HCT116 (cell line): ENCODE data around the gene SEMA7A. TPM values are rescaled to one million over a fixed set of nuclear protein-coding genes. Genes with fewer than 3 reads are reported as not detected.
"Not testable (repeated sequence)": the region's sequence is repeated elsewhere in the genome, so short reads cannot be mapped to it uniquely, and the experiment has no call there.

ENCODE experiments used
- ATAC-seq: fragments of 200-7000 bp; cut with Tn5 transposase; 2 replicates; pipeline ENCODE4 v1.9.1; 2020; ENCODE audit warnings: mild to moderate bottlenecking, moderate library complexity
- BruUV-seq: library from RNA; stranded (reverse); fragments of 400-500 nt; replicated peaks from 2 replicates; lab custom pipeline; 2021; lab: Mats Ljungman, UMichigan
- CTCF ChIA-PET: fragments of 300-600 bp; sonication (Branson Sonifier 250); formaldehyde crosslinking; loops from one replicate; lab custom pipeline; 2021; ENCODE audit warnings: antibody characterized with exemption; lab: Charles Lee
- POLR2A ChIA-PET: fragments of 300-600, 350-600 bp; sonication (Branson Sonifier 250); formaldehyde crosslinking; loops from one replicate; lab custom pipeline; 2021; ENCODE audit warnings: antibody characterized with exemption; lab: Charles Lee
- RAD21 ChIA-PET, 2 experiments: fragments of 300-600 bp; sonication (Branson Sonifier 250); formaldehyde crosslinking; loops; one replicate each; lab custom pipeline; 2023; ENCODE audit warnings: low total read pairs in 2 of 2; ENCODE audit not compliant: uncharacterized antibody in 2 of 2, unreplicated experiment in 2 of 2, low non-redundant PET in 1 of 2; lab: Charles Lee
- DNase-seq: peaks from one replicate; pipeline ENCODE4 v3.0.0-alpha.2; 2010; ENCODE audit warnings: low read depth, low spot score
- H2AFZ ChIP-seq: fragments of 200-600 bp; shearing (Covaris generic), sonication (generic); 2 replicates; pipeline ENCODE4 v1.6.1; 2017; ENCODE audit warnings: low read depth, mixed run types, mixed read lengths, antibody characterized with exemption, low read length; ENCODE audit not compliant: poor library complexity, severe bottlenecking
- H3K27ac ChIP-seq: 2 replicates; pipeline ENCODE4 v1.5.1; 2012; ENCODE audit warnings: low read depth, low read length
- H3K27me3 ChIP-seq: fragments of 200-600 bp; sonication (generic); 2 replicates; pipeline ENCODE4 v1.6.1; 2016; ENCODE audit warnings: mixed run types, low read length, mixed read lengths; ENCODE audit not compliant: insufficient read depth
- H3K36me3 ChIP-seq, 2 experiments: fragments of 200-500 bp in 1 of 2; fragments of 200-600 bp in 1 of 2; sonication (Bioruptor generic) in 1 of 2; sonication (generic) in 1 of 2; 2 replicates each; pipeline versions ENCODE4 v1.5.1 to v1.6.1; 2014 to 2016; ENCODE audit warnings: low read length in 2 of 2, inconsistent platforms in 1 of 2, mixed read lengths in 1 of 2, mixed run types in 1 of 2; ENCODE audit not compliant: insufficient read depth in 2 of 2, control insufficient read depth in 1 of 2
- H3K4me1 ChIP-seq, 2 experiments: fragments of 200-600 bp in 1 of 2; sonication (generic) in 1 of 2; 2 replicates each; pipeline versions ENCODE4 v1.5.1 to v1.6.1; 2012 to 2017; ENCODE audit warnings: low read length in 2 of 2, inconsistent platforms in 1 of 2, mild to moderate bottlenecking in 1 of 2, mixed read lengths in 1 of 2, mixed run types in 1 of 2, moderate library complexity in 1 of 2; ENCODE audit not compliant: insufficient read depth in 2 of 2, control insufficient read depth in 1 of 2
- H3K4me2 ChIP-seq: fragments of 200-600 bp; sonication (generic); 2 replicates; pipeline ENCODE4 v1.6.1; 2017; ENCODE audit warnings: mixed run types, low read length, mixed read lengths
- H3K4me3 ChIP-seq, 2 experiments: fragments of 200-600 bp in 1 of 2; sonication (generic) in 1 of 2; replicated peaks in 1 of 2; 2 replicates each; pipeline ENCODE4 v1.5.1; 2011 to 2016; ENCODE audit warnings: low read length in 2 of 2, control low read depth in 1 of 2, low read depth in 1 of 2, mild to moderate bottlenecking in 1 of 2, mixed read lengths in 1 of 2, mixed run types in 1 of 2
- H3K79me2 ChIP-seq: fragments of 200-600 bp; sonication (generic); 2 replicates; pipeline ENCODE4 v1.6.1; 2017; ENCODE audit warnings: mild to moderate bottlenecking, mixed run types, low read length, moderate library complexity, mixed read lengths; ENCODE audit not compliant: insufficient read depth
- H3K9ac ChIP-seq: fragments of 200-600 bp; sonication (generic); 2 replicates; pipeline ENCODE4 v1.6.1; 2016; ENCODE audit warnings: low read length, mixed read lengths
- H3K9me2 ChIP-seq: fragments of 200-600 bp; sonication (generic), shearing (Covaris generic); 2 replicates; pipeline ENCODE4 v1.6.1; 2017; ENCODE audit warnings: mixed run types, mild to moderate bottlenecking, moderate library complexity; ENCODE audit not compliant: insufficient read depth
- H3K9me3 ChIP-seq, 2 experiments: fragments of 200-500 bp in 1 of 2; fragments of 200-600 bp in 1 of 2; sonication (Bioruptor generic) in 1 of 2; sonication (generic) in 1 of 2; 2 replicates each; pipeline ENCODE4 v1.6.1; 2014 to 2017; ENCODE audit warnings: low read length in 2 of 2, mixed read lengths in 2 of 2, inconsistent platforms in 1 of 2, low read depth in 1 of 2, mild to moderate bottlenecking in 1 of 2, mixed run types in 1 of 2, moderate library complexity in 1 of 2; ENCODE audit not compliant: control insufficient read depth in 1 of 2, insufficient read depth in 1 of 2
- H4K20me1 ChIP-seq: fragments of 200-600 bp; sonication (generic), shearing (Covaris generic); 2 replicates; pipeline ENCODE4 v1.6.1; 2017; ENCODE audit warnings: mixed run types, mild to moderate bottlenecking, moderate library complexity; ENCODE audit not compliant: insufficient read depth
- CBX3 ChIP-seq: IDR thresholded peaks from 2 replicates; pipeline ENCODE4 v1.6.1; 2012; ENCODE audit warnings: low read depth
- EZH2 ChIP-seq: fragments of 200-600 bp; sonication (generic); IDR thresholded peaks from 2 replicates; pipeline ENCODE4 v1.6.1; 2017; ENCODE audit warnings: antibody characterized with exemption, mixed run types
- FOSL1 ChIP-seq: IDR thresholded peaks from 2 replicates; pipeline ENCODE4 v1.6.1; 2012; ENCODE audit warnings: low read depth
- MAX ChIP-seq: IDR thresholded peaks from 2 replicates; pipeline ENCODE4 v1.6.1; 2012
- RAD21 ChIP-seq: IDR thresholded peaks from 2 replicates; pipeline ENCODE4 v1.6.1; 2012; ENCODE audit warnings: low read depth, mild to moderate bottlenecking
- YY1 ChIP-seq: IDR thresholded peaks from 2 replicates; pipeline ENCODE4 v1.6.1; 2011; ENCODE audit warnings: low read length, low read depth, moderate library complexity, mild to moderate bottlenecking; ENCODE audit not compliant: insufficient replicate concordance; ENCODE audit errors: extremely low read depth
- ZBTB33 ChIP-seq: IDR thresholded peaks from 2 replicates; pipeline ENCODE4 v1.6.1; 2011; ENCODE audit warnings: mild to moderate bottlenecking, low read length, moderate library complexity; ENCODE audit not compliant: insufficient replicate concordance; ENCODE audit errors: extremely low read depth
- ZNF274 ChIP-seq: fragments of 200-500 bp; sonication (Bioruptor generic); IDR thresholded peaks from 2 replicates; pipeline ENCODE4 v1.6.1; 2014; ENCODE audit warnings: mild to moderate bottlenecking, low read depth, low read length, inconsistent platforms
- intact Hi-C: fragments of 100-400 bp; cut with micrococcal nuclease; formaldehyde crosslinking; loops from 2 replicates; pipeline ENCODE4 v1.10.0; 2022
- total RNA-seq: library from RNA; stranded (reverse); gene quantifications from one replicate; pipeline ENCODE4 v1.2.1, GENCODE V29; 2021; ENCODE audit not compliant: unreplicated experiment

The SEMA7A gene
- total RNA-seq, 1 experiment from 2014 or later: 13.8 TPM

GRCh38 chr15:74364936-74365597 is 68.7 kb downstream of the SEMA7A start:
- no peaks in the 10 kb centered on the region for H3K27me3 ChIP-seq
- no peaks in the 10 kb centered on the region for H3K9me3 ChIP-seq
- ChIA-PET CTCF (no interaction called here), RAD21 (no interaction called here), POLR2A (no interaction called here)
- intact Hi-C loops: no loop called here
- H3K9ac ChIP-seq: no peak overlapping the region
- no peaks in the 10 kb centered on the region for H3K79me2 ChIP-seq
- no peak for TF ChIP-seq ZBTB33
- TF ChIP-seq EZH2: no peak
- TF ChIP-seq RAD21: no peak
- no peak for TF ChIP-seq FOSL1
- no peak for TF ChIP-seq ZNF274
- DNase-seq (no peak), ATAC-seq (no peak)
- H3K36me3 ChIP-seq: no peaks in the 10 kb centered on the region
- no TSS peak for BruUV-seq
- no peak overlapping the region for H3K4me2 ChIP-seq
- no peaks in the 10 kb centered on the region for H4K20me1 ChIP-seq
- no peaks in the 10 kb centered on the region for H3K4me1 ChIP-seq
- H2AFZ ChIP-seq: no peak overlapping the region
- no peak overlapping the region for H3K4me3 ChIP-seq
- no peaks in the 10 kb centered on the region for H3K9me2 ChIP-seq
- no peak overlapping the region for H3K27ac ChIP-seq

- H4K20me1 ChIP-seq: no peaks in the 10 kb centered on the region
- CTCF ChIA-PET: no interaction called here
- H3K79me2 ChIP-seq: no peaks in the 10 kb centered on the region
- POLR2A ChIA-PET: no interaction called here
- no peaks in the 10 kb centered on the region for H3K9me2 ChIP-seq
- no peaks in the 10 kb centered on the region for H3K36me3 ChIP-seq
- no peak for TF ChIP-seq MAX
- TF ChIP-seq CBX3: no peak
- TF ChIP-seq YY1: no peak
- RAD21 ChIA-PET: no interaction called here
- no peak overlapping the region for H3K4me3 ChIP-seq
- intact Hi-C loops: no loop called here
- ATAC-seq (no peak), DNase-seq (no peak)
- H3K9me3 ChIP-seq: no peaks in the 10 kb centered on the region
- no TSS peak for BruUV-seq
- no peak overlapping the region for H2AFZ ChIP-seq
- H3K4me1 ChIP-seq: no peaks in the 10 kb centered on the region
- no peak overlapping the region for H3K27ac ChIP-seq
- no peaks in the 10 kb centered on the region for H3K27me3 ChIP-seq
- no peak overlapping the region for H3K4me2 ChIP-seq
- H3K9ac ChIP-seq: no peak overlapping the region
Measured at GRCh38 chr15:74362482-74362881, 71.3 kb downstream of the SEMA7A start.

GRCh38 chr15:74360855-74361254 is 72.9 kb downstream of the SEMA7A start:
- H4K20me1 ChIP-seq, H3K27ac ChIP-seq, DNase-seq, H2AFZ ChIP-seq, H3K9me2 ChIP-seq, H3K9ac ChIP-seq, H3K4me3 ChIP-seq, RAD21 ChIA-PET, H3K4me1 ChIP-seq, ATAC-seq, H3K27me3 ChIP-seq, H3K36me3 ChIP-seq, H3K4me2 ChIP-seq, H3K9me3 ChIP-seq, H3K79me2 ChIP-seq, BruUV-seq, intact Hi-C loops, CTCF ChIA-PET, POLR2A ChIA-PET: not testable (repeated sequence)
